MCF 10A (cell line): ENCODE results near the gene EFCAB10. TPM values are rescaled to one million over a fixed set of nuclear protein-coding genes. Genes with fewer than 3 reads are reported as not detected.

Experiments
- BruUV-seq: library from RNA; stranded (reverse); fragments of 400-500 nt; replicated peaks from 2 replicates; lab custom pipeline; 2021; lab: Mats Ljungman, UMichigan
- CTCF ChIA-PET: fragments of 300-600 bp; sonication (Branson Sonifier 250); formaldehyde crosslinking; extraction: SDS; loops from one replicate; lab custom pipeline; 2021; ENCODE audit warnings: antibody characterized with exemption, inconsistent platforms; lab: Yijun Ruan, JAX
- POLR2A ChIA-PET: fragments of 300-600, 350-650 bp; sonication (Branson Sonifier 250); formaldehyde crosslinking; extraction: SDS; loops from one replicate; lab custom pipeline; 2020; ENCODE audit warnings: antibody characterized with exemption, inconsistent platforms; lab: Yijun Ruan, JAX
- DNase-seq: peaks from one replicate; pipeline ENCODE4 v3.0.0-alpha.2; 2018; ENCODE audit not compliant: unreplicated experiment
- H3K27ac Mint-ChIP-seq: one replicate; pipeline ENCODE4 v1.8.0; 2022; ENCODE audit warnings: mild to moderate bottlenecking, low read depth, mixed read lengths; ENCODE audit not compliant: unreplicated experiment
- H3K27me3 Mint-ChIP-seq: one replicate; pipeline ENCODE4 v1.8.0; 2022; ENCODE audit warnings: mixed read lengths; ENCODE audit not compliant: insufficient read depth, unreplicated experiment
- H3K36me3 Mint-ChIP-seq: one replicate; pipeline ENCODE4 v1.8.0; 2022; ENCODE audit warnings: mild to moderate bottlenecking, moderate library complexity, mixed read lengths; ENCODE audit not compliant: insufficient read depth, unreplicated experiment
- H3K4me1 Mint-ChIP-seq: one replicate; pipeline ENCODE4 v1.8.0; 2022; ENCODE audit warnings: mixed read lengths; ENCODE audit not compliant: insufficient read depth, unreplicated experiment
- H3K4me3 Mint-ChIP-seq: one replicate; pipeline ENCODE4 v1.8.0; 2022; ENCODE audit warnings: mild to moderate bottlenecking, moderate library complexity, mixed read lengths; ENCODE audit not compliant: unreplicated experiment
- H3K9me3 Mint-ChIP-seq: one replicate; pipeline ENCODE4 v1.8.0; 2022; ENCODE audit warnings: mixed read lengths; ENCODE audit not compliant: unreplicated experiment
- CTCF ChIP-seq: fragments of 200-600 bp; IDR thresholded peaks from one replicate; pipeline ENCODE4 v1.8.0; 2022; ENCODE audit warnings: antibody characterized with exemption, mild to moderate bottlenecking; ENCODE audit not compliant: unreplicated experiment
- intact Hi-C: fragments of 100-400 bp; cut with micrococcal nuclease; formaldehyde crosslinking; loops from 2 replicates; pipeline ENCODE4 v1.14.1; 2022
- total RNA-seq: library from RNA; stranded (reverse); gene quantifications from 2 replicates; pipeline ENCODE4 v1.2.3, GENCODE V29; 2022

Gene EFCAB10
- total RNA-seq, 1 experiment from 2014 or later, result not detected

- Mint-ChIP-seq H3K4me3 (no peak overlapping the region), H3K36me3 (peaks cover 20% of the 10 kb centered on the region), H3K27me3 (no peaks in the 10 kb centered on the region), H3K9me3 (peaks cover 10% of the 10 kb centered on the region), H3K4me1 (no peaks in the 10 kb centered on the region), H3K27ac (no peak overlapping the region)
- BruUV-seq, result no TSS peak
- TF ChIP-seq CTCF, result no peak
- DNase-seq, result no peak
- POLR2A ChIA-PET, result no interaction called here
- CTCF ChIA-PET, result interaction anchor here (0.6 kb wide), 1 partner anchor 138 kb away, joined by 3 read pairs; no protein-coding TSS in a partner anchor
- intact Hi-C loops, result no loop called here
These were observed 40.9 kb upstream of the EFCAB10 start for GRCh38 chr7:105622106-105622731.

- DNase-seq, result no peak
- CTCF ChIA-PET, result interaction anchor here (0.6 kb wide), 1 partner anchor 139 kb away, joined by 3 read pairs; no protein-coding TSS in a partner anchor
- intact Hi-C loops, result no loop called here
- peaks cover 9% of the 10 kb centered on the region for H3K9me3 Mint-ChIP-seq
- peaks cover 17% of the 10 kb centered on the region for H3K36me3 Mint-ChIP-seq
- peak overlapping the region; percentile 3 for H3K27ac Mint-ChIP-seq
- TF ChIP-seq CTCF, result no peak
- no peak overlapping the region for H3K4me3 Mint-ChIP-seq
- POLR2A ChIA-PET, result no interaction called here
- H3K27me3 Mint-ChIP-seq, result no peaks in the 10 kb centered on the region
- no peaks in the 10 kb centered on the region for H3K4me1 Mint-ChIP-seq
- BruUV-seq, result no TSS peak
These were observed 40.3 kb upstream of the EFCAB10 start for GRCh38 chr7:105621617-105622016.

GRCh38 chr7:105621176-105621575, 39.9 kb upstream of the EFCAB10 start:
- intact Hi-C loops, result no loop called here
- DNase-seq, result no peak
- no peak overlapping the region for H3K4me3 Mint-ChIP-seq
- BruUV-seq, result no TSS peak
- H3K9me3 Mint-ChIP-seq, result peaks cover 4% of the 10 kb centered on the region
- H3K27ac Mint-ChIP-seq, result peak overlapping the region; percentile 3
- no peaks in the 10 kb centered on the region for H3K4me1 Mint-ChIP-seq
- peaks cover 13% of the 10 kb centered on the region for H3K36me3 Mint-ChIP-seq
- TF ChIP-seq CTCF, result no peak
- ChIA-PET POLR2A (no interaction called here), CTCF (no interaction called here)
- H3K27me3 Mint-ChIP-seq, result no peaks in the 10 kb centered on the region

GRCh38 chr7:105619590-105619989, 38.3 kb upstream of the EFCAB10 start:
- ChIA-PET CTCF (interaction anchor here (0.7 to 1.2 kb wide), 3 partner anchors 13 to 141 kb away, joined by 4 to 5 read pairs (median 4); no protein-coding TSS in a partner anchor), POLR2A (no interaction called here)
- no peak for TF ChIP-seq CTCF
- BruUV-seq, result no TSS peak
- H3K27ac Mint-ChIP-seq, result no peak overlapping the region
- no peaks in the 10 kb centered on the region for H3K4me1 Mint-ChIP-seq
- no peak for DNase-seq
- intact Hi-C loops, result no loop called here
- H3K9me3 Mint-ChIP-seq, result no peaks in the 10 kb centered on the region
- H3K4me3 Mint-ChIP-seq, result no peak overlapping the region
- H3K27me3 Mint-ChIP-seq, result no peaks in the 10 kb centered on the region
- H3K36me3 Mint-ChIP-seq, result peaks cover 12% of the 10 kb centered on the region
